Measurements from ENCODE around the gene SYNGR3. TPM values are rescaled to one million over a fixed set of nuclear protein-coding genes. Genes with fewer than 3 reads are reported as not detected.
A peak's percentile ranks its signal among the peaks of the same experiment; 100 is the strongest.

The SYNGR3 gene
- polyA plus RNA-seq, 4 donors, result 0.45 to 5.4 (median 0.92) TPM

DNA sequence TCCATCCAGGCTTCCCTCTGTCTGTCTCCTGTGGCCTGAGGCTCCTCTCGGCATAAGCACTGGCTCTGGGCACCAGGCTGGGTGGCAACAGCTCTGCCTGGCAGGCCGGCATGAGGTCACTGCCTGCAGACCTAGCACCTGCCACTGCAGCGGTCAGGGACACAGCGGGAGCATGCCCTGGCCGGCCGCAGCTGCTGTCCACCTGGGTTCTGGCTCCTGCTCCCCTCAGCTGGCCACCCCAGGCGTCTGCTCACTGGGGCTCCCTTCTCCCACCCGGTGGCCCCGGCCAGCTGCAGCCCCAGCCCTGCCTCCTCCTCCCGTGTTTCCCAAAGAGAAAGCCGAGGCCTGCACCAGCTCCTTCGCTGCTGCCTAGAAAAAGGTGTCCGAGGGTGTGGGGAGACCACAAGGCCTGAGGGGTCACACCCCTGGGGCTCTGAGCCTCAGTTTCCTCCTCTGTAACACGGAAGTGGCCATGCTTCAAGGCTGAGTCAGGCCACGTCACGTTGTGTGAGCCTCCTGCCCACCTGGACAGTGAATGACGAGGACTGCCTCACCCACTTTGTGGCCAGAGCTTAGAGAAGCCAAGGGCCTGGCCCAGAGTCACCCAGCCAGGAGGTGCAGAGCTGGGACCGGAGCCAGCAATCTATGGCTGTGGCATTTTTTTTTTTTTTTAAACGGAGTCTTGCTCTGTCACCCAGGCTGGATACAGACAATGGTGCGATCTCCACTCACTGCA lies 51.2 kb downstream of the SYNGR3 start:
- peaks cover 0 to 59% (median 0%) of the 10 kb centered on the region in 3 donors for H3K4me1 ChIP-seq (ENCODE audit: control insufficient read depth in 3 of 3, insufficient read depth in 2 of 3, low read depth in 1 of 3, low read length in 2 of 3)
- no peaks in the 10 kb centered on the region for H3K9me3 ChIP-seq (ENCODE audit: control insufficient read depth in 2 of 2, insufficient read depth in 1 of 2, low read depth in 1 of 2, low read length in 1 of 2)
- FAIRE-seq, result no peak
- no peak overlapping the region for H3K4me3 ChIP-seq (ENCODE audit: low read depth in 1 of 3, low read length in 3 of 3)
- DNase-seq, result peak in 1 of 2 donors; percentile 37
- H3K27me3 ChIP-seq (ENCODE audit: control insufficient read depth in 3 of 3, insufficient read depth in 3 of 3, low read length in 3 of 3), result no peaks in the 10 kb centered on the region
- H3K36me3 ChIP-seq (ENCODE audit: control insufficient read depth in 3 of 3, insufficient read depth in 2 of 3, low read depth in 1 of 3, low read length in 3 of 3), result peaks cover 0 to 84% (median 0%) of the 10 kb centered on the region in 3 donors
- H3K27ac ChIP-seq (ENCODE audit: low read depth in 1 of 3, low read length in 2 of 3), result peak overlapping the region in 2 of 3 donors; percentile 1 to 87
- 64 to 78% (median 69%) methylated on average over 19 to 20 of the region's 20 CpGs for WGBS, 3 donors

DNA sequence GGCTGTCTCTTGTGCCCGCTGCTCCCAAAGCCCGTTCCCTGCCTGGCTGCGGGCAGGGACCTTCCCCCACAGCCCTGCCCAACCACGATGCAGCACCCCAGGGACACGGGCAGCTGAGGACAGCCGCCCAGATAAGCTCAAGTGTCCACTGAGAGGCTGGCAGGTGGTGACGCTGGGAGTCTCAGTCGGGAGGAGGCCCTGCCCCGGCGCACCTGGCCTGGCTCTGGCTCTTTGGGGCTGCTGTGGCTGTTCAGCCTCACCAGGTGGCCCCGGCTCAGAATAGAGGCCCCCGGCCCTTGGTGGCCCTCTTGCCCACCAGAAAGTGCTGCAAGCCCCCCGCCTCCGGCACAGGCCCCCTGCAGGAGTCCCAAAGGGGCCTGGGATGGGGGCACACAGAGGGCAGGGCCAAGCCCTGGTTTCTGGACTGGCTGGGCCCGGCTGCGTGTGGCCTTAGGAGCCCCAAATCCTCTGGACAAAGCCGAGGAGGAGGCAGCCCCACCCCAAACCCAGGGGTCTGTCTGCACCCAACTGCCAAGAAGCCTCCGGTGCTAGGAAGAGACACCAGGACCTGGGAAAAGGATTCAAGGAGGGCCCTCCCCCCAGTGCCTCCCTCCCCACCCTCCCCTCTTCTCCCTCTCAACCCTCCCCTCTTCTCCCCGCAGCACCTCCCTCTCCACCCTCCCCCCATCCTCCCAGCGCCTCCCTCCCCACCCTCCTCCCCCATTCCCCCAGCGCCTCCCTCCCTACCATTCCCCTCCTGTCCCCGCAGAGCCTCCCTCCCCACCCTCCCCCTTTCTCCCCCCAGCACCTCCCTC lies 52.6 kb downstream of the SYNGR3 start:
- DNase-seq (no peak), FAIRE-seq (no peak)
- WGBS, 3 donors, result 53 to 77% (median 66%) methylated on average over 13 to 22 of the region's 22 CpGs
- Histone ChIP-seq H3K27me3 (ENCODE audit: control insufficient read depth in 3 of 3, insufficient read depth in 3 of 3, low read length in 3 of 3) (no peaks in the 10 kb centered on the region), H3K36me3 (ENCODE audit: control insufficient read depth in 3 of 3, insufficient read depth in 2 of 3, low read depth in 1 of 3, low read length in 3 of 3) (peaks cover 0 to 75% (median 0%) of the 10 kb centered on the region in 3 donors), H3K9me3 (ENCODE audit: control insufficient read depth in 2 of 2, insufficient read depth in 1 of 2, low read depth in 1 of 2, low read length in 1 of 2) (no peaks in the 10 kb centered on the region), H3K4me3 (ENCODE audit: low read depth in 1 of 3, low read length in 3 of 3) (no peak overlapping the region), H3K27ac (ENCODE audit: low read depth in 1 of 3, low read length in 2 of 3) (peak overlapping the region; percentile 25 to 46 (median 45)), H3K4me1 (ENCODE audit: control insufficient read depth in 3 of 3, insufficient read depth in 2 of 3, low read depth in 1 of 3, low read length in 2 of 3) (peaks cover 0 to 49% (median 0%) of the 10 kb centered on the region in 3 donors)

DNA sequence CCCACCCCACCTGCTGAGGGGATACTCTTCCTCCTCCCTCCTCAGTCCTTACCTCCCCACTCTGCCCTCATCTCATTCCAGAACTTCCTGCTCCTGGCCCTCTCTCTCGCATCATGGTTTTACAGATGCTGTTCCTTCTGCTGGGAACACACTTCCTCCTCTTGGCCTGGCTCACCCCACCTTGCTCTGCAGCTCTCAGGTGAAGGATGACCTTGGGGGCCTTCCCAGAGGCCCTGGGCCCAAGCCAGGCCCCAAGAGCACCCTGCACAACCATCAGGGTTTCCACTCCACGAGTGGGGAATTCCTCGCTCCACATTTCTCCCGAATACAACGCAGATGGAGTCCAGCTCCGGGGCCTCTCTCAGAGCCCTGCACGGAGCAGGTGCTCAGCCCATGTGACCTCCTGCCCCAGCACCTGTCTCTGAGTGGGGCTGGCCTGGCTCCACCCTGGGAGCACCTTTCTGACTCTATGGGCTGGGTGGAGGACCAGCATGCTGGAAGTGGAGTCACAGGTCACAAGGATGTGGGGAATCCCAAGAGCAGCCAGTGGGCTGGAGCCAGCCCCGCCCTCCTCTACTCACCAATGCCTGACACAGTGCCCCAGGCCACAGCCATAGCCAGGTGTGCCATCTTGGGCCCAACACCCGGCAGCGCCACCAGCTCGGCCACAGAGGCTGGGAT lies 53.4 kb downstream of the SYNGR3 start:
- Histone ChIP-seq H3K36me3 (ENCODE audit: control insufficient read depth in 3 of 3, insufficient read depth in 2 of 3, low read depth in 1 of 3, low read length in 3 of 3) (peaks cover 0 to 68% (median 0%) of the 10 kb centered on the region in 3 donors), H3K9me3 (ENCODE audit: control insufficient read depth in 2 of 2, insufficient read depth in 1 of 2, low read depth in 1 of 2, low read length in 1 of 2) (no peaks in the 10 kb centered on the region), H3K4me1 (ENCODE audit: control insufficient read depth in 3 of 3, insufficient read depth in 2 of 3, low read depth in 1 of 3, low read length in 2 of 3) (peaks cover 0 to 42% (median 0%) of the 10 kb centered on the region in 3 donors), H3K27me3 (ENCODE audit: control insufficient read depth in 3 of 3, insufficient read depth in 3 of 3, low read length in 3 of 3) (no peaks in the 10 kb centered on the region), H3K4me3 (ENCODE audit: low read depth in 1 of 3, low read length in 3 of 3) (no peak overlapping the region), H3K27ac (ENCODE audit: low read depth in 1 of 3, low read length in 2 of 3) (peak overlapping the region in 2 of 3 donors; percentile 12 to 22)
- peak in 1 of 2 donors; percentile 37 for DNase-seq
- FAIRE-seq, result no peak
- WGBS, 3 donors, result 60 to 74% (median 64%) methylated on average over 11 of the region's 11 CpGs

Other genes starting within 250 kb of the SYNGR3 start
- gene NME3, start 218.4 kb upstream of the SYNGR3 start, polyA plus RNA-seq, result 100 to 1,000 TPM in 2 of 4 donors, 10 to 100 TPM in 2; 61.2 to 293 (median 153) TPM
- gene EME2, start 217.2 kb upstream of the SYNGR3 start, polyA plus RNA-seq, result 10 to 100 TPM in 2 of 4 donors, 1 to 10 TPM in 2; 6.8 to 16.1 (median 9.6) TPM
- 100 to 1,000 TPM in 3 of 4 donors, 10 to 100 TPM in 1; 88.9 to 199 (median 172) TPM for gene MRPS34, start 216.8 kb upstream of the SYNGR3 start, polyA plus RNA-seq
- gene SPSB3, start 207.4 kb upstream of the SYNGR3 start, polyA plus RNA-seq, result 100 to 1,000 TPM in 2 of 4 donors, 10 to 100 TPM in 2; 41.3 to 197 (median 97.4) TPM
- 10 to 100 TPM; 38.6 to 70.7 (median 61.8) TPM for gene NUBP2, start 207.0 kb upstream of the SYNGR3 start, polyA plus RNA-seq
- 10 to 100 TPM in 1 of 4 donors, under 1 TPM in 3; 0.16 to 17.0 (median 0.38) TPM for gene IGFALS, start 196.3 kb upstream of the SYNGR3 start, polyA plus RNA-seq
- gene HAGH, start 163.1 kb upstream of the SYNGR3 start, polyA plus RNA-seq, result 100 to 1,000 TPM in 2 of 4 donors, 10 to 100 TPM in 2; 49.4 to 167 (median 102) TPM
- gene FAHD1, start 162.8 kb upstream of the SYNGR3 start, polyA plus RNA-seq, result 100 to 1,000 TPM in 1 of 4 donors, 10 to 100 TPM in 3; 55.1 to 181 (median 76.7) TPM
- under 1 TPM in 2 of 4 donors, not detected in 2; 0.34 to 0.38 TPM for gene MEIOB, start 117.8 kb upstream of the SYNGR3 start, polyA plus RNA-seq
- gene HS3ST6, start 71.6 kb upstream of the SYNGR3 start, polyA plus RNA-seq, result under 1 TPM in 1 of 4 donors, not detected in 3; 0.04 TPM
- gene MSRB1, start 46.8 kb upstream of the SYNGR3 start, polyA plus RNA-seq, result 100 to 1,000 TPM in 1 of 4 donors, 10 to 100 TPM in 3; 50.6 to 105 (median 62.0) TPM
- gene RPL3L, start 35.3 kb upstream of the SYNGR3 start, polyA plus RNA-seq, result 1 to 10 TPM in 1 of 4 donors, under 1 TPM in 2, not detected in 1; 0.38 to 1.1 (median 0.67) TPM
- 100 to 1,000 TPM; 132 to 544 (median 376) TPM for gene NDUFB10, start 30.4 kb upstream of the SYNGR3 start, polyA plus RNA-seq
- gene RPS2, start 25.1 kb upstream of the SYNGR3 start, polyA plus RNA-seq, result 1,000 to 10,000 TPM; 1,075 to 4,112 (median 2,558) TPM
- gene RNF151, start 23.1 kb upstream of the SYNGR3 start, polyA plus RNA-seq, result under 1 TPM in 2 of 4 donors, not detected in 2; 0.09 to 0.18 TPM
- gene TBL3, start 17.9 kb upstream of the SYNGR3 start, polyA plus RNA-seq, result 10 to 100 TPM; 34.1 to 49.7 (median 45.6) TPM
- 10 to 100 TPM in 2 of 4 donors, 1 to 10 TPM in 2; 3.1 to 30.5 (median 10.8) TPM for gene NOXO1, start 8.5 kb upstream of the SYNGR3 start, polyA plus RNA-seq
- gene GFER, start 5.8 kb upstream of the SYNGR3 start, polyA plus RNA-seq, result 100 to 1,000 TPM in 2 of 4 donors, 10 to 100 TPM in 2; 50.4 to 261 (median 94.7) TPM
- 10 to 100 TPM; 26.7 to 51.9 (median 29.7) TPM for gene ZNF598, start 19.9 kb downstream of the SYNGR3 start, polyA plus RNA-seq
- 1 to 10 TPM in 1 of 4 donors, under 1 TPM in 2, not detected in 1; 0.48 to 9.0 (median 0.81) TPM for gene NPW, start 29.8 kb downstream of the SYNGR3 start, polyA plus RNA-seq
- 10 to 100 TPM; 15.7 to 76.1 (median 42.9) TPM for gene NHERF2, start 36.9 kb downstream of the SYNGR3 start, polyA plus RNA-seq
- gene NTHL1, start 57.9 kb downstream of the SYNGR3 start, polyA plus RNA-seq, result 10 to 100 TPM; 13.0 to 27.6 (median 18.5) TPM
- gene TSC2, start 58.0 kb downstream of the SYNGR3 start, polyA plus RNA-seq, result 10 to 100 TPM; 35.1 to 75.9 (median 60.1) TPM
- gene PKD1, start 145.9 kb downstream of the SYNGR3 start, polyA plus RNA-seq, result 10 to 100 TPM; 10.5 to 42.2 (median 26.7) TPM
- 10 to 100 TPM; 11.9 to 31.9 (median 23.7) TPM for gene RAB26, start 158.7 kb downstream of the SYNGR3 start, polyA plus RNA-seq
- 10 to 100 TPM; 47.6 to 73.4 (median 64.1) TPM for gene TRAF7, start 165.8 kb downstream of the SYNGR3 start, polyA plus RNA-seq
- 1 to 10 TPM in 1 of 4 donors, under 1 TPM in 3; 0.27 to 1.1 (median 0.51) TPM for gene CASKIN1, start 206.6 kb downstream of the SYNGR3 start, polyA plus RNA-seq
- 10 to 100 TPM; 41.5 to 68.7 (median 62.7) TPM for gene MLST8, start 215.5 kb downstream of the SYNGR3 start, polyA plus RNA-seq
- 10 to 100 TPM in 1 of 4 donors, 1 to 10 TPM in 3; 1.6 to 84.1 (median 8.6) TPM for gene BRICD5, start 220.9 kb downstream of the SYNGR3 start, polyA plus RNA-seq
- 10 to 100 TPM; 11.1 to 16.2 (median 13.4) TPM for gene PGP, start 224.9 kb downstream of the SYNGR3 start, polyA plus RNA-seq
- gene E4F1, start 233.6 kb downstream of the SYNGR3 start, polyA plus RNA-seq, result 10 to 100 TPM; 16.5 to 37.1 (median 22.8) TPM
- 1 to 10 TPM in 2 of 4 donors, under 1 TPM in 2; 0.55 to 3.8 (median 1.4) TPM for gene DNASE1L2, start 246.5 kb downstream of the SYNGR3 start, polyA plus RNA-seq